ENCODE measurements around the gene OTOF.
A peak's percentile ranks its signal among the peaks of the same experiment; 100 is the strongest.

Gene OTOF

DNA sequence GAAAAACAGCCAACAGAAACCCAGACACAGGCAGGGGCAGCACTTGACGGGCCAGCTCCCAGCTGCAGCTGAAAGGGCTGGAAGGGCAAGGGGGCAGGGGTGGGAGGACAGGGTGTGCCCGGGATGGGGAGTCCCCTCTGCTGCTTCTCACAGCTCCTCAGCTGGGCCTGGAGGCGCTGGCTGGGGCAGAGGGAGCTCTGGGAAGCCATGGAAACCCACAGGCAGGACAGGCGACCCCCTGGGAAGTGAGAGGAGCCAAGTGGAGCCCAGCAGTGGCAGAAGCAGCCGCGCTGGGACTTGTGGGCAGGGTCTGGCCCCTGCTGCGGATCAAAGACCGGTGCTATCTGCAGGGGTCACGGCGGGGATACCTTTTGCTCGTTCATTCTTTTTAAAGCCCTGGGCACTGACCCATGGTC, 20.7 kb downstream of the OTOF start:
- Mint-ChIP-seq H3K36me3 (ENCODE audit: low read depth) (no peaks in the 10 kb centered on the region), H3K9me3 (no peaks in the 10 kb centered on the region), H3K4me3 (no peak overlapping the region), H3K27me3 (ENCODE audit: low read depth, poor library complexity) (peaks cover 11% of the 10 kb centered on the region), H3K27ac (no peak overlapping the region), H3K4me1 (peaks cover 28% of the 10 kb centered on the region)
- DNase-seq: no peak
- TF ChIP-seq, protein P1, sequence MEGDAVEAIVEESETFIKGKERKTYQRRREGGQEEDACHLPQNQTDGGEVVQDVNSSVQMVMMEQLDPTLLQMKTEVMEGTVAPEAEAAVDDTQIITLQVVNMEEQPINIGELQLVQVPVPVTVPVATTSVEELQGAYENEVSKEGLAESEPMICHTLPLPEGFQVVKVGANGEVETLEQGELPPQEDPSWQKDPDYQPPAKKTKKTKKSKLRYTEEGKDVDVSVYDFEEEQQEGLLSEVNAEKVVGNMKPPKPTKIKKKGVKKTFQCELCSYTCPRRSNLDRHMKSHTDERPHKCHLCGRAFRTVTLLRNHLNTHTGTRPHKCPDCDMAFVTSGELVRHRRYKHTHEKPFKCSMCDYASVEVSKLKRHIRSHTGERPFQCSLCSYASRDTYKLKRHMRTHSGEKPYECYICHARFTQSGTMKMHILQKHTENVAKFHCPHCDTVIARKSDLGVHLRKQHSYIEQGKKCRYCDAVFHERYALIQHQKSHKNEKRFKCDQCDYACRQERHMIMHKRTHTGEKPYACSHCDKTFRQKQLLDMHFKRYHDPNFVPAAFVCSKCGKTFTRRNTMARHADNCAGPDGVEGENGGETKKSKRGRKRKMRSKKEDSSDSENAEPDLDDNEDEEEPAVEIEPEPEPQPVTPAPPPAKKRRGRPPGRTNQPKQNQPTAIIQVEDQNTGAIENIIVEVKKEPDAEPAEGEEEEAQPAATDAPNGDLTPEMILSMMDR (IDR thresholded peaks at IDR 0.05): no peak

- H3K9me3 Mint-ChIP-seq: no peaks in the 10 kb centered on the region
- peaks cover 28% of the 10 kb centered on the region for H3K4me1 Mint-ChIP-seq
- TF ChIP-seq, protein P1 (IDR thresholded peaks at IDR 0.05): no peak
- H3K36me3 Mint-ChIP-seq (ENCODE audit: low read depth): no peaks in the 10 kb centered on the region
- no peak overlapping the region for H3K4me3 Mint-ChIP-seq
- H3K27me3 Mint-ChIP-seq (ENCODE audit: low read depth, poor library complexity): peaks cover 11% of the 10 kb centered on the region
- no peak for DNase-seq
- H3K27ac Mint-ChIP-seq: no peak overlapping the region
Measured at GRCh38 chr2:26456440-26457250, 21.3 kb downstream of the OTOF start.

GRCh38 chr2:26455670-26456439, 22.1 kb downstream of the OTOF start:
- H3K27ac Mint-ChIP-seq: peak overlapping the region; percentile 63
- DNase-seq: no peak

GRCh38 chr2:26455037-26455669, 22.8 kb downstream of the OTOF start:
- TF ChIP-seq, protein P1 (IDR thresholded peaks at IDR 0.05): no peak
- DNase-seq: no peak
- peaks cover 3% of the 10 kb centered on the region for H3K9me3 Mint-ChIP-seq
- peaks cover 28% of the 10 kb centered on the region for H3K4me1 Mint-ChIP-seq
- H3K27me3 Mint-ChIP-seq (ENCODE audit: low read depth, poor library complexity): peaks cover 11% of the 10 kb centered on the region
- H3K27ac Mint-ChIP-seq: no peak overlapping the region
- no peak overlapping the region for H3K4me3 Mint-ChIP-seq
- no peaks in the 10 kb centered on the region for H3K36me3 Mint-ChIP-seq (ENCODE audit: low read depth)

More at GRCh38 chr2:26455670-26456439, 22.1 kb downstream of the OTOF start:
- Mint-ChIP-seq H3K36me3 (ENCODE audit: low read depth) (no peaks in the 10 kb centered on the region), H3K4me1 (peaks cover 28% of the 10 kb centered on the region), H3K27me3 (ENCODE audit: low read depth, poor library complexity) (peaks cover 11% of the 10 kb centered on the region), H3K9me3 (peaks cover 3% of the 10 kb centered on the region), H3K4me3 (no peak overlapping the region)
- TF ChIP-seq, protein P1 (IDR thresholded peaks at IDR 0.05): no peak

GRCh38 chr2:26454561-26455001, 23.3 kb downstream of the OTOF start:
- Mint-ChIP-seq H3K9me3 (peaks cover 3% of the 10 kb centered on the region), H3K36me3 (ENCODE audit: low read depth) (no peaks in the 10 kb centered on the region)
- TF ChIP-seq, protein P1 (IDR thresholded peaks at IDR 0.05): no peak

More at GRCh38 chr2:26454561-26455001, 23.3 kb downstream of the OTOF start:
- Mint-ChIP-seq H3K27me3 (ENCODE audit: low read depth, poor library complexity) (peaks cover 9% of the 10 kb centered on the region), H3K4me1 (peaks cover 28% of the 10 kb centered on the region), H3K27ac (no peak overlapping the region), H3K4me3 (no peak overlapping the region)
- DNase-seq: no peak

All from nephron progenitor cell (in vitro differentiated cells).